Skeletal muscle tissue (tissue), 4 donors: Measurements from ENCODE around the gene GABBR2. TPM values are rescaled to one million over a fixed set of nuclear protein-coding genes. Genes with fewer than 3 reads are reported as not detected.

Source experiments
- H3K27ac ChIP-seq: one replicate; pipeline ENCODE4 v1.7.0; 2013; ENCODE audit warnings: mild to moderate bottlenecking, low read depth, low read length, inconsistent platforms
- H3K27me3 ChIP-seq, 3 donors: one replicate each; pipeline ENCODE4 v1.7.0; 2013; ENCODE audit warnings: low read length in 3 of 3; ENCODE audit not compliant: control insufficient read depth in 3 of 3, insufficient read depth in 3 of 3
- H3K36me3 ChIP-seq, 3 donors: one replicate each; pipeline ENCODE4 v1.7.0; 2013; ENCODE audit warnings: low read length in 3 of 3; ENCODE audit not compliant: control insufficient read depth in 3 of 3, insufficient read depth in 3 of 3
- H3K4me1 ChIP-seq, 3 donors: one replicate each; pipeline ENCODE4 v1.7.0; 2013; ENCODE audit warnings: low read length in 3 of 3, mild to moderate bottlenecking in 3 of 3; ENCODE audit not compliant: control insufficient read depth in 3 of 3, insufficient read depth in 3 of 3
- H3K4me3 ChIP-seq, 3 donors: one replicate each; pipeline ENCODE4 v1.7.0; 2013; ENCODE audit warnings: low read length in 3 of 3
- H3K9ac ChIP-seq, 3 donors: one replicate each; pipeline ENCODE4 v1.7.0; 2013; ENCODE audit warnings: low read length in 3 of 3, mild to moderate bottlenecking in 3 of 3, moderate library complexity in 2 of 3, low read depth in 1 of 3
- H3K9me3 ChIP-seq, 3 donors: one replicate each; pipeline ENCODE4 v1.7.0; 2013; ENCODE audit warnings: low read length in 3 of 3; ENCODE audit not compliant: control insufficient read depth in 3 of 3
- total RNA-seq: library from RNA; depleted of rRNA; stranded (reverse); fragments of >200 nt; gene quantifications from one replicate; pipeline ENCODE4 v1.2.3, GENCODE V29; 2014
- donor health status: Osteomylitis.

Gene GABBR2
- total RNA-seq, 1 donor from 2014 or later, result under 0.01 TPM

DNA sequence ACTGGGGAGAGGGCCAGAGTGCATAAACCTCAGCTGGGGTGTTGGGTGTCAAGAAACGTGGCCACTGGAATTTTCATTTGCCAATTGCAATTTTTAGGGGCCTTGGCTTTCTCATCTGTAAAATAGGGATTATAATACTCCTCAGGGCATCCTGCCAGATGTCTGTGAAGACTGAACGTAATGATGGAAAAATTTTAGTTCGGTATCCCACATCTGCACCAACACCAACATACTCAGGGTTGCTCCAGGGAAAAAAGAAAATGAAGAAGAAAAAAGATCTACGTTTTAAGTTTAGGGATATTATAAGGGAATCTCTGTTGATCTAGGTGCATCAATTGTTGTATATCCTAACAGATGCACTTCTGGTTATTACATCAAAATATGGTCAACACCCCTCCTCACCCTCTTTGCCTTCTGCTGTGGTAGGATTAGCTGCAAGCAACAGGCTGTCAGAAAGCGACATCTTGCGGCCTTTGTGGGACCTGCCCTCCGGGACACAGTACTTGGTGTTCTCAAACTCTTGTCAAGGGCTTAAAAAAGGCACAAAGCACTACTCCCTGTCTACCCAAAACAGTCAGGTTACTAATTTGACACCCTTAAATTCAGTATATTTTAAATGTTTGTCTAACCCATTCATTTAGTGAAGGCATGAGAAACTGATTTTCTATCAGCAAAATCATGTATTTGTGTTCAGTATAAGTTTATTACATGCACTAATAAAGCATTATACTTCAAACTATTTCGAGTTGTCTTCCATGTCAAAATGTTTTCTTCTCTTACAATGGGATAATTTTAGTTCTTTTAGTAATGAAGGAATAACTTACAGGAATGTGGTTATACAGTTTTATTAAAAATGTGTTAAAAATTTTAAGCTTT, 445.0 kb downstream of the GABBR2 start:
- Histone ChIP-seq H3K9me3 (no peaks in the 10 kb centered on the region), H3K4me3 (no peak overlapping the region), H3K36me3 (no peaks in the 10 kb centered on the region), H3K27ac (no peak overlapping the region), H3K27me3 (no peaks in the 10 kb centered on the region), H3K9ac (no peak overlapping the region), H3K4me1 (no peaks in the 10 kb centered on the region)

DNA sequence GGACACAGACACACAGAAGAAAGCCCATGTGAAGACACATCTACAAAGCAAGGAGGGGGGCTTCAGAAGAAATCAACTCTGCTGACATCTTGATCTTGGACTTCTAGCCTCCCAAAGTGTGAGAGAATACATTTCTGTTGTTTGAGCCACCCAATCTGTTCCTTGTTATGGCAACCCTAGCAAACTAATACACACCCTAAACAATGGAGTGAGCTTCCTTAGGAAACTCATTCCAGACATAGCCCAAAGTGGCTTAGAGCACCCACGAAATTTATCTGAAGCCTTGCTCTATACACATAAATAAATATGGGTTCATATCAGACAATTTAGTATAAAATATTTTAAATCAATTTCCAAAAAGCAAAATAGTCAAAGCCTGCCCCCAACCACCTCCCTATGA, 445.7 kb downstream of the GABBR2 start:
- Histone ChIP-seq H3K4me3 (no peak overlapping the region), H3K27me3 (no peaks in the 10 kb centered on the region), H3K4me1 (no peaks in the 10 kb centered on the region), H3K9me3 (no peaks in the 10 kb centered on the region), H3K9ac (no peak overlapping the region), H3K27ac (no peak overlapping the region), H3K36me3 (no peaks in the 10 kb centered on the region)

DNA sequence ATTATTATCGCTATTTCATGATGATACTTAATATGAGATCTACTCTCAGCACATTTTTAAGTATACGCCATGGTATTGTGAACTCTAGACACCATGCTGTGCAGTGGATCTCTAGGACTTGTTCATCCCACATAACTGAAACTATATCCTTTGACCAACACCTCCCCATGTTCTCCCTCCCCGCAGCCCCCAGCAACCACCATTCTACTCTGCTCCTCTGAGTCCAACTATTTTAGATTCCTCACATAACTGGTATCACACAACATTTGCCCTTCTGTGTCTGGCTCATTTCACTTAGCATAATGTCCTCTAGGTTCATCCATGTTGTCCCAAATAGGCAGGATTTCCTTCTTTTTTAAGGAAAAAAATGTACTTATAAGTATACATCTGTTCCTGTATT, 446.7 kb downstream of the GABBR2 start:
- Histone ChIP-seq H3K9ac (no peak overlapping the region), H3K4me1 (no peaks in the 10 kb centered on the region), H3K4me3 (no peak overlapping the region), H3K27ac (no peak overlapping the region), H3K36me3 (no peaks in the 10 kb centered on the region), H3K27me3 (no peaks in the 10 kb centered on the region), H3K9me3 (no peaks in the 10 kb centered on the region)

DNA sequence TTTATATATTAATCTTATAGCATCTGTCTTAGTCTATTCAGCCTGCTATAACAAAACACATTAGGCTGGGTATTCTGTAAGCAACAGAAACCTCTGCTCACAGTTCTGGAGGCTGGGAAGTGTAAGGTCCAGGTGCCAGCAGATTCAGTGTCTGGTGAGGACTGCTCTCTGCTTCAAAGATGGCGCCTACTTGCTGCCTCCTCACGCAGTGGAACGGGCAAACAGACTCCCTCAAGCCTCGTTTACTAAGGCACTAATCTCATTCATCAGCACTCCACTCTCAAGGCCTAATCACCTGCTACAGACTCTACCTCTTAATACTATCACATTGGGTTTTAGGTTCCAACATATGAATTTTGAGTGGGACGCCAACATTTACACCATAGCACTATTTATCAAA, 448.1 kb downstream of the GABBR2 start:
- no peak overlapping the region for H3K4me3 ChIP-seq
- H3K27me3 ChIP-seq, result no peaks in the 10 kb centered on the region
- no peaks in the 10 kb centered on the region for H3K36me3 ChIP-seq
- no peaks in the 10 kb centered on the region for H3K9me3 ChIP-seq
- no peak overlapping the region for H3K27ac ChIP-seq
- peaks cover 0 to 10% (median 3%) of the 10 kb centered on the region in 3 donors for H3K4me1 ChIP-seq
- no peak overlapping the region for H3K9ac ChIP-seq

DNA sequence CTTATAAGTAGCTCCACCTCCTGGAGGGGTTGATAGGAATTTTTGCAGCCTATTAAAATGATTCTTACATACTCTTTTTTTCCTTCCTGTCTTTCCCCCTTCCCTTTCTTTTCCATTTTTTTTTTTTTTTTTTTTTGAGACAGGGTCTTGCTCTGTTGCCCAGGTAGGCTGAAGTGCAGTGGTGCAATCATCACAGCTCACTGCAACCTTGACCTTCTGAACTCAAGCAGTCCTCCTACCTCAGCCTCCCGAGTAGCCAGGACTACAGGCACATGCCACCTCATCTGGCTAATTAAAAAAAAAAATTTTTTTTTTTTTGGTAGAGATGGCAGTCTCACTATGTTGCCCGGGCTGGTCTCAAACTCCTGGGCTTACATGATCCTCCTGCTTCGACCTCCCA, 448.9 kb downstream of the GABBR2 start:
- no peaks in the 10 kb centered on the region for H3K9me3 ChIP-seq
- peaks cover 3 to 18% (median 7%) of the 10 kb centered on the region in 3 donors for H3K4me1 ChIP-seq
- no peak overlapping the region for H3K4me3 ChIP-seq
- no peak overlapping the region for H3K9ac ChIP-seq
- no peak overlapping the region for H3K27ac ChIP-seq
- H3K27me3 ChIP-seq, result no peaks in the 10 kb centered on the region
- H3K36me3 ChIP-seq, result no peaks in the 10 kb centered on the region

DNA sequence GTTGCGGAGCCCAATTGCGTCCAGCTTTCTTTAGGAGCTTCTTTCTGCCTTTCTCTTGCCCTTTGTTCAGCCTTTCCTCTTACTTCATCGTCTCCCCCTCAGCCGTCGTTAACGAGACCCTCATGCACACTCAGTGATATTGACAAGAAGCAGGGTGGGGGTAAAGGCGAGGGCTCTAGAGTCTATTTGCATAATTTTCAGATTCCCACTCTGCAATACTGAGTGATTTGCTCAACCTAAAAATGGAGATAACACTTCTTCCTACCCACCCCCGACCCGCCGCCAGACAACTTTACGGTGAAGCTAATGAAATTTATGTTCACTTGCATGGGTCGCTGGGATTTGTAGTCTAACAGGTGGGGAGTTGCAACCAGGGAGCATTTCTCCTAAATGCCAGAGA, 452.0 kb downstream of the GABBR2 start:
- Histone ChIP-seq H3K4me1 (peaks cover 5 to 24% (median 8%) of the 10 kb centered on the region in 3 donors), H3K9ac (peak overlapping the region; percentile 93 to 96 (median 93)), H3K4me3 (peak overlapping the region; percentile 94 to 99 (median 97)), H3K36me3 (peaks cover 0 to 3% (median 0%) of the 10 kb centered on the region in 3 donors), H3K27ac (peak overlapping the region; percentile 91), H3K9me3 (no peaks in the 10 kb centered on the region), H3K27me3 (no peaks in the 10 kb centered on the region)

DNA sequence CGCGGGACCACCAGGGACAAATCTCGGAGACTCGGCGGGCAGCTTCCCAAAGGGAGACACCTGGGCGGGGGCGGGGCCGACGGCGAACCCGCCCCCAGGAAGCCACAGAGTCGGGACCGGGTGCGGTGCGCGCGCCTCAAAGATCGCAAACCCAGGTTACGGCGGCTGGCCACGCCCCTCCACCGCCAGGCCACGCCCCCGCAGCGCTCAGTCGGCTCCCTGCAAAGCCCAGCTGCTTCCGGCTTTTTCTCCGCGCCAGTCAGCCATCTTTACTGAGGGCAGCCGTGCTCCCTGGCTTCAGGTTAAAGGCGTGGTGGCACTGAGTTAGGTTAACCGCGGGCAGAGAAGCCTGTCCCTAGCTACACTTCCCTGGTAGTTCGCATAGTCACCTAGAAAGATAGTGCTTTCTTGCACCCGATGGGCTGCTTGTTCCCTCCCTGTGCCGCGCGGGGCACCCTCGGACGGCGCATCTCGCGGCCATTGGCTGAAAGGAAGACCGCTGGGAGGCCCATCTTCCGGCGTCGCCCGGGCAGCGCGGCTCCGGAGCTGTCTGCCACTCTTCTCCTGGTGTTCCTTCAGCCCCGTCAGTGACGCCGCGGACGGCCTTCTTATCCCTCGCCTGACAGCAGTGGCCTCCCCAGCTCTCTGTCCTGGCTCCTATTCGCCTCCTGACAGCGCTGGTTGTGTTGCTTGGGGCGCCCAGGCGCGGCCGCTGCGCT, 453.0 kb downstream of the GABBR2 start, which contains the start of gene TBC1D2:
Gene TBC1D2, minus strand, starts transcription at position 72 of the 719 bp plus-strand sequence. CDS start 108 bp downstream, outside the sequence.
- Histone ChIP-seq H3K36me3 (peaks cover 0 to 4% (median 0%) of the 10 kb centered on the region in 3 donors), H3K4me3 (peak within 1 kb of the TSS; percentile 94 to 99 (median 97)), H3K9ac (peak within 1 kb of the TSS; percentile 93 to 96 (median 93)), H3K27me3 (no peaks in the 10 kb centered on the region), H3K4me1 (peaks cover 5 to 24% (median 8%) of the 10 kb centered on the region in 3 donors), H3K9me3 (no peaks in the 10 kb centered on the region), H3K27ac (peak within 1 kb of the TSS; percentile 91)

DNA sequence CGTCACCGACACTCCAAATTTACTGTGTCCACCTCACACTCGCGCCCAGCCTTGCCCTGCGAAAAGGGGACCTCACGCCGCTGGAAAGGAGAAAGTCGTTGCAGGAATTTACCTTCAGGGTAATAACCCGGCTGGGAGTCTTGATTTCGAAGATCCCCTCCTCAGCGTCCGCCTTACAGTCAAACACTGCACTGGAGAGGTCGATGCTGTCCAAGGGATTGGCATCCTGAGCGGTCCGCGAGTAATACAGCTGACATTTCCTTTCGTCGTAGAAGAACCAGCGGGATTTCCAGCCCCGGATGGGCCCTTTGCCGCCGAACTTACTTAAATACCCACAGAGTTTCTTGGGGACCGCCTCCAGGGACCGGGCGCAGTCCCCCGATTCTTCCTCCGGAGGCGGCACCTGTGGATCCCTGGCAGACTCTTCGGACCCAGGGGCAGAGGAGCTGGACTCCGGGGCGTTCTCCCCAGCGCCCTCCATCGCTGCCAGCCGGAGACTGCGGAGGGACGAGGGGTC, 453.6 kb downstream of the GABBR2 start:
- Histone ChIP-seq H3K27ac (peak overlapping the region; percentile 91), H3K9me3 (no peaks in the 10 kb centered on the region), H3K9ac (peak overlapping the region; percentile 93 to 96 (median 93)), H3K36me3 (peaks cover 0 to 7% (median 3%) of the 10 kb centered on the region in 3 donors), H3K4me3 (peak overlapping the region; percentile 94 to 99 (median 97)), H3K27me3 (no peaks in the 10 kb centered on the region), H3K4me1 (peaks cover 5 to 24% (median 8%) of the 10 kb centered on the region in 3 donors)

DNA sequence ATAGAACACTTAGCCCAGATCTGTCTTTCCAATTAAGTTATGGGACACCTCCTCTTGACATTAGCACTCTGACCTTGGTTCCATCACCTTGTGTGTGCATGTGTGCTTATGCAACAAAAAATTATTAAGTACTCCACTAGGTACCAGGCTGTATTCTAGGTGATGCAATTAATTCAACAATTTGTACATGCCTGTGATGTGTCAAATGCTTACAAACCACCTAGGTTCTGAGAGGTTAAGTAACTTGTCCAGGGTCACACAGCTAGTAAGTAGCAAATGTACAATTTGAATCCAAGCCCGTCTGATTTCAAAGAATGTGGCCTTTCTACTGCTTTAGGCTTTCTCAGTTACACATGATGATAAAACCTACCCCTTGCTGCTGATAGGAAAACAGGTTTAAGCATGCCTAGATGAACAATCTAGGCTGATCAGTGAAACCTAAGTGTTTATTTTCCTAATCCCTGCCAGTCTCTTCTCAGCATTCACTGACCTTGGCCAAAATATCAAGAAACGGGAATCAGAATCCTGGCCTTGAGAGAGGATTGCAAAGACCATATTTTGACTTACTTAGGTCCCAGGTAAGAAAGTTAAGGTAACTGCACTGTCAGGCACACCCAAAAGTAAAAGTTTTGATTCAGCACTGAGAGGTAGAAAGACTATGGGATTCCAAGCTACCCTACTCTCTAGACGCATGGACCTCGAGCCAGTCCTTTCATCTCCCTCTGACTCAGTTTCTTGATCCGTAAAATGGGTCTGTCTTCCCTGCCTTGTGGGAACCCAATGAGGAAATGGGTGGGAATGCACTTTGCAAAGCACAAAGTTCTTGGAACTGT, 454.3 kb downstream of the GABBR2 start:
- Histone ChIP-seq H3K4me1 (peaks cover 5 to 24% (median 8%) of the 10 kb centered on the region in 3 donors), H3K9ac (peak overlapping the region; percentile 93 to 96 (median 93)), H3K9me3 (no peaks in the 10 kb centered on the region), H3K36me3 (peaks cover 0 to 8% (median 3%) of the 10 kb centered on the region in 3 donors), H3K27ac (no peak overlapping the region), H3K4me3 (peak overlapping the region; percentile 94 to 99 (median 97)), H3K27me3 (no peaks in the 10 kb centered on the region)
